GM18502 (cell line): ENCODE measurements around the gene DNAH3.
"Not testable (repeated sequence)": the region's sequence is repeated elsewhere in the genome, so short reads cannot be mapped to it uniquely, and the experiment has no call there.

ENCODE experiments used
- ATAC-seq: cut with Tn5 transposase; IDR thresholded peaks from one replicate; pipeline ENCODE4 v1.9.1; 2021; ENCODE audit warnings: mild to moderate bottlenecking; ENCODE audit not compliant: unreplicated experiment, poor library complexity

Gene DNAH3

GRCh38 chr16:21134053-21134452 is 16.6 kb downstream of the DNAH3 start:
- ATAC-seq: no peak

DNA sequence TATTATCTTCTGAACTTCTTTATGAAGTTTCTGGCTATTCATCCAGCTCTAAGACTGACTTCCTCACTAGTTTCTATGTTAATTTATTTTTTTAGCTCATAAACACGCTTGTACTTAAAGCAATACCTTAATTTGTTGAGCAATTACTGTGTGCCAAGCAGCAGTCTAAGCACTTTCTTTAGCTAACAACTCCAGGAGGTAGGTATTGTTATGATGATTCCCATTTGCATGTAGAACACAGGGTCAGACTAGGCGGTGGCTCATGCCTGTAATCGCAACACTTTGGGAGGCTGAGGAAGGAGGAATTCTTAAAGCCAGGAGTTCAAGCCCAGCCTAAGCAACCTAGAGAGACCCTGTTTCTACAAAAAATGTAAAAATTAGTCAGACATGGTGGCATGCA is 19.8 kb downstream of the DNAH3 start:
- ATAC-seq: no peak

- no peak for ATAC-seq
Observed at GRCh38 chr16:21128991-21129390, 21.7 kb downstream of the DNAH3 start.

DNA sequence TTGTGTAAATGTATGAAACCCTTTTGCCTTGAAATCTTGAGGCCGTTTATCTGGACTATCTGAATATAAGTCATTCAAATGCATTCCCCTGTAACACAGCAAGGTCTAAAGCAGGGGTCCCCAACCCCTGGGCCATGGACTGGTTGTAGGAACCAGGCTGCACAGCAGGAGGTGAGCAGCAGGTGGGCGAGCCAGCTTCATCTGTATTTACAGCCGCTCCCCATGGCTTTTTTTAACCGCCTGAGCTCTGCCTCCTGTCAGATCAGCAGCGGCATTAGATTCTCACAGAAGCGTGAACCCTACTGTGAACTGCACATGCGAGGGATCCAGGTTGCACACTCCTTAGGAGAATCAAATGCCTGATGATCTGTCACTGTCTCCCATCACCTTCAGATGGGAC is 24.1 kb downstream of the DNAH3 start:
- ATAC-seq: no peak

DNA sequence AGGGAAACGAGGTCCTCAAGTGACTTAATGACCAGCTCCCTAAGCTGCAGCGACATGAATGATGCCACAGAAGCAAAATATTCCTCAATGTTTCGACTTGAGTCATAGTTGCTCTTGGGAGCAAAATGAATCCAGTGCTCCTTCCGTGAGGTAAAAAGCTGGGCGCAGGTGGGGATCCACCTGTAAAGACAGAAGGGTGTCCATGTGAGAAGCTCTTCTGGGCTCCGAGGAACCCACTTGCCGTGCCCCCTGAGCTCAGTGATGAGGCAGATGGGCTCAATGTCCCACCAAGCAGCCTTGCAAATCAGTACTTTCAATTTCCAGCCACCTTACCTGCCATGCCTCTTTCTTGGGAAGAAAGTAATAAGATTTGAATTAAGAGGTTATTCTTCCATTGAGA is 25.5 kb downstream of the DNAH3 start:
- ATAC-seq: no peak

GRCh38 chr16:21120976-21121520 is 29.6 kb downstream of the DNAH3 start:
- no peak for ATAC-seq

GRCh38 chr16:21117567-21117966 is 33.1 kb downstream of the DNAH3 start:
- ATAC-seq: no peak

DNA sequence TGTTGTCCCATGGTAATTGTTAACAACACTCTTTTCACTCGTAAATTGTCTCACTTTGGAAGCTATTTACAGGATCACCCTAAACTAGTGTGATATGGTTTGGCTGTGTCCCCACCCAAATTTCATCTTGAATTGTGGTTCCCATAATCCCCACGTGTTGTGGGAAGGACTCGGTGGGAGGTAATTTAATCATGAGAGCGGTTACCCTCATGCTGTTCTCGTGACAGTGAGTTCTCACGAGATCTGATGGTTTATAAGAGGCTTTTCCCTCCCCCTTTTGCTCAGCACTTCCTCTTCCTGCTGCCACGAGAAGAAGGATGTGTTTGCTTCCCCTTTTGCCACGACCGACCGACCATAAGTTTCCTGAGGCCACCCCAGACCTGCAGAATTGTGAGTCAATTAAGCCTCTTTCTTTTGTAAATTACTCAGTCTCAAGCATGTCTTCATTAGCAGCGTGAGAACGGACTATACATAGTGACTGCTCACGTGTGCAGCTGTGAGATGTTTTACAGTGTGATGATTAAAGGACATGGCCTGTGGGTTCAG is 34.4 kb downstream of the DNAH3 start:
- ATAC-seq: no peak

- ATAC-seq: not testable (repeated sequence)
Observed at GRCh38 chr16:21115551-21115950, 35.1 kb downstream of the DNAH3 start.

GRCh38 chr16:21103941-21104860 is 46.4 kb downstream of the DNAH3 start:
- no peak for ATAC-seq

GRCh38 chr16:21101631-21102420 is 48.8 kb downstream of the DNAH3 start:
- ATAC-seq: no peak

- no peak for ATAC-seq
Observed at GRCh38 chr16:21100447-21100846, 50.2 kb downstream of the DNAH3 start.

DNA sequence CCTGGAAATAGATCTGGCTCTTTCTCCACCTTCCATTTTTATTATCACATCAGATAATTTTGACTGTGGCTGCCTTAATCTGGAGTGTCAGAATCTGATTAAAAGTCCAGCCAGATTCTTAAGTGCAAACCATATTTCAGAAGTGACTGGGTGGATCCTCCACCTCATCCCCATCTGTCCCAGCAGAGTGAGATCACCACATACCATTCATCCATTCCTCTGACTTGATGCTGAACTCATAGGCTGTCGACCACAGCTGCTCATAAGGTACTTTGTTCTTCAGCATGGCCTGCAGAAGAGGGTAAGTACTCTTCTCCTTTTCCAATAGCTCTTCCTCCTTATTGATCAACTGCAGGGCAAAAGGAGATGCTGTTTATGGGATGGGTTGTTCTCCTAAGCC is 53.5 kb downstream of the DNAH3 start:
- no peak for ATAC-seq

- ATAC-seq: not testable (repeated sequence)
Observed at GRCh38 chr16:21094719-21095118, 55.9 kb downstream of the DNAH3 start.

DNA sequence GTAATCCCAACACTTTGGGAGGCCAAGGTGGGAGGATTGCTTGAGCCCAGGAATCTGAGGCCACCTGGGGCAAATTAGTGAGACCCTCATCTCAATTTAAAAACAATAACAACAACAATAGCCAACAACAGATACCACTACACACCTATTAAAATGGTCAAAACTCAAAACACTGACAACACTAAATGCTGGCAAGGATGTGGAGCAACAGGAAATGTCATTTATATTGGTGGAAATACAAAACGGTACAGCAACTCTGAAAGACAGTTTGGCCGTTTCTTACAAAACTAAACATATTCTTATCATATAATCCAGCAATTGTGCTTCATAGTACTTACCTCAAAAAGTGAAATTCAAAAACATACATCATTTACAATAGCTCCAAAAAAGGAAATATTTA is 57.7 kb downstream of the DNAH3 start:
- ATAC-seq: no peak

DNA sequence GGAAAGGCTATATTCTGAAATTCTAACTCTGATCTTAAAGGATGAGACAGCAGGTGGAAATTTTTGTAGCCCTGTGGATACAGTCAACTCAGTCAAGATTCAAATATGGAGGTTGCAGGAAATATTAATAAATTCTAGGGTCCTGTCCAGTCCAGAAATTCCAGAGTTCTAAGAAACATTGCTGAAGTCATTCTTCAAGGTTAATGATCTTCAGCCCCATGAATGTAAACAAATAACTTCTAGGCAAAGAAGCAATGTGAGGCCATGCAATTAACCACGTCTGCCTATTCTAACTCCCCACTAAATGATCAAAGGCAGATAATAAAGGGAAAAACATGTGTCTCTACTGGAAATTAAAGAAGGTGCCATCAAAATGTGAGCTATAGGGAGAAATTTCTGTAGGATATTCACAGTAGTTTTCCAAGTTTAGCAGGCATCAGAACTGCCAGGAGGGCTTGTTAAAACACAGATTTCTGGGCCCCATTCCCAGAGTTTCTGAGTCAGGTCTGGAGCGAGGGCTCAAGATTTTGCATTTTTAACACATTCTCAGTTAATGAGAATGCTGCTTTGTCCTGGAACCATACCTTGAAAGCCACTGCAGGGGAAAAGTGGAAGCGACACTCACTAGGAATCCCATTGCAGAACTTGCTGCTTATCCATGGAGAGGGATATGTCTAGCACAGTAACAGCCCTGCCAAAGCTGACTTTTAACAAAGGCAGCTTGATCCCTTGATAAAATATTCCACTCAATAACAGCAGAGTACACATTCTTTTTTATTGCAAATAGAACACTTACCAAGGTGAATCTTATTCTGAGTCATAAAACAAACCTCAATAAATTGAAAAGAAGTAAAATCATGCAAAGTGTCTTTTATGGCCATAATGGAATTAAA is 61.8 kb downstream of the DNAH3 start:
- no peak for ATAC-seq

DNA sequence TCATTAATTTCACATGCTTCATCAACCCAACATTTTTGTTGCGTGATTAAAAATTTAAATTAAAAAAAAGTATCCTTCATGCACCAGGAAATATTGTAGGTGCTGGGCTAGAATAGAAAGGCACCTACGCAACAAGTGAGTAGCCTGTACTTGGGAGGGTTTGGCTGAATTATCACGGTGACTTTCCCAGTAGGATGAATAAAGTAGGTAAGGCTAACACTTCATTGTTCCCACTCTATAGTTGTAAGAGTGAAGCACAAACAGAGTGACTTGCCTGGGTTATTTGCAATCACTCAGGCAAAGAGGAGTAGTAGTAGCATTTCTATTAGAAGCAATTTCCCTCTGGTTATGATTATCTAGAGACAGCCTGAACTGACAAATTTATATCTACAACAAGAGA is 62.5 kb downstream of the DNAH3 start:
- ATAC-seq: no peak

DNA sequence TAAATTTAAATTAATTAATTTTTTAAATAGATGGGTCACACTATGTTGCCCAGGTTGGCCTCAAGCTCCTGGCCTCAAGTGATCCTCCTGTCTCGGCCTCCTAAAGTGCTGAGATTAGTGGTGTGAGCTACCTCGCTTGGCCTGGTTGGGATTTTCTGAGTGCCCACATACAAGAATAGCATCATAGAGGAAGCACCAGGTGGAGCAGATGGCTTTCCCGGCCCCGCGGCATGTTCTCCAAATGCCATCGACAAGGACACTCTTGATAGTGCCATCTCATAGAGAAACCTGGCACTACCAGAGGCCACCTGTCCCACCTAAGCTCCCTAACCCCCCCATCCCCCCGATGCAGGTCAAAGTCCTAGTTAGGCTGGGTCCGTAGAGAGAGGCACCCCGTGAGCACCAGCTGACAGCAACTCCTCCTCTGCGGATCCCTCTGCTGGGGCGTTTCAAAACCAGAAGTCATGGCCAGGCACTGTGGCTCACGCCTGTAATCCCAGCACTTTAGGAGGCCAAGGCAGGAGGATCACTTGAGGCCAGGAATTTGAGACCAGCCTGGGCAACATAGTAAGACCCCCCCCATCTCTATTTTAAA is 65.9 kb downstream of the DNAH3 start:
- no peak for ATAC-seq

DNA sequence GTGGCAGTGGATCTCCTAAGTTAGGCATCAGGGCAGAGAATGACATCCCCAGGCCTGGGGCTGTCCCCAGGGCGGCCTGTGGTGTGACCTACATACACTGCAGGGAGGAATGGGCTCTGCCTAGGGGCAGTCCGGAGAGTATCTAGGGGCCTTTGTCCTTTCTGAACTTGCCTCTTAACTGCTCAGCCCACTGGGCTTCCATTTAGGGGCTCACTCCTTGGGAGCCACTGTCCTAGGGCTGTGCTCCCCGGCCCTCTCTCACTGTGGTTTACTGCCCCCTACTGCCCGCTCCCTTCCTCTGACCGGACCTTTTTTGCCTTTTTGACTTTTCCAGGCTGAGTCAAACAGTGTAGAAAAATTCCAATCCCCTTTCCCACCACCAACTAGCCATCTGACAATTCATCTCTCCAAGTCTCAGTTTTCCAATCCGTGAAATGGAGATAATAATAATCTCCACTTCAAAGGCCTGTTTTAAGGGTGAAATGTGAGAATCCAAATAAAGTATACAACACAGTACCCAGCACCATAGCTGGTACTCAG is 66.8 kb downstream of the DNAH3 start:
- ATAC-seq: no peak
